Heart right ventricle (tissue), 16 donors: Measurements from ENCODE around the gene HSPE1. TPM values are rescaled to one million over a fixed set of nuclear protein-coding genes. Genes with fewer than 3 reads are reported as not detected.
A peak's percentile ranks its signal among the peaks of the same experiment; 100 is the strongest.

ENCODE experiments used
- ATAC-seq, 8 donors: fragments of 200-7000 bp; cut with Tn5 transposase; one replicate each; pipeline ENCODE4 v1.9.1; 2020; ENCODE audit warnings: mild to moderate bottlenecking in 8 of 8, moderate library complexity in 8 of 8, moderate number of reproducible peaks in 1 of 8
- DNase-seq, 2 donors: peaks; one replicate each; pipeline ENCODE4 v3.0.0-alpha.2; 2020
- H3K27ac ChIP-seq, 10 donors: fragments of 200-600 bp; sonication (generic) in 2 of 10; one replicate each; pipeline versions ENCODE4 v1.5.0 to v1.8.0; 2020 to 2022; ENCODE audit warnings: mild to moderate bottlenecking in 3 of 10
- H3K27me3 ChIP-seq, 7 donors: fragments of 200-600 bp; one replicate each; pipeline ENCODE4 v1.8.0; 2021 to 2022; ENCODE audit warnings: mild to moderate bottlenecking in 2 of 7
- H3K36me3 ChIP-seq, 9 donors: fragments of 200-600 bp; sonication (generic) in 1 of 9; one replicate each; pipeline versions ENCODE4 v1.5.0 to v1.8.0; 2020 to 2022; ENCODE audit warnings: mild to moderate bottlenecking in 2 of 9
- H3K4me1 ChIP-seq, 9 donors: fragments of 200-600 bp; sonication (generic) in 1 of 9; one replicate each; pipeline versions ENCODE4 v1.5.0 to v1.8.0; 2020 to 2022; ENCODE audit warnings: mild to moderate bottlenecking in 4 of 9
- H3K4me3 ChIP-seq, 10 donors: fragments of 200-600 bp; sonication (generic) in 2 of 10; one replicate each; pipeline versions ENCODE4 v1.5.0 to v1.8.0; 2020 to 2022; ENCODE audit warnings: mild to moderate bottlenecking in 7 of 10, moderate library complexity in 2 of 10
- H3K9me3 ChIP-seq, 11 donors: fragments of 200-600 bp in 10 of 11; sonication (generic) in 2 of 11; one replicate each; pipeline versions ENCODE4 v1.5.0 to v1.8.0; 2013 to 2022; ENCODE audit warnings: mild to moderate bottlenecking in 2 of 11, control low read depth in 1 of 11, moderate library complexity in 1 of 11
- WGBS, 2 donors: extraction: QIAGEN DNeasy Blood & Tissue Kit; methylation state at CpG; one replicate each; pipeline ENCODE4 v1.1.7; 2013; ENCODE audit warnings: inconsistent platforms in 1 of 2; 5-methylcytosine and 5-hydroxymethylcytosine counted together
- intact Hi-C, 10 donors: fragments of 100-400 bp; cut with DNase I; formaldehyde crosslinking; loops; one replicate each; pipeline versions ENCODE4 v1.11.1 to v1.14.2; 2022
- polyA plus RNA-seq, 2 donors: library from polyadenylated mRNA; stranded (reverse); fragments of 200-250 nt; gene quantifications; one replicate each; pipeline ENCODE4 v1.2.3, GENCODE V29; 2013
- total RNA-seq, 10 donors: library from RNA; stranded (reverse); fragmentation: NEBNext Ultra II Directional in 3 of 10; extraction: Animal tissue kit (Norgen Biotek cat#: 25700) in 3 of 10; gene quantifications; one replicate each; pipeline versions ENCODE4 v1.2.1 to v1.2.4, GENCODE V29; 2021 to 2023
- TF ChIP-seq, protein P1 (sequence below), 9 donors: fragments of 200-600 bp; sonication (generic) in 2 of 9; IDR thresholded peaks; one replicate each; pipeline versions ENCODE4 v1.5.0 to v1.8.0; 2021 to 2022; ENCODE audit warnings: antibody characterized with exemption in 9 of 9, mild to moderate bottlenecking in 5 of 9, moderate library complexity in 1 of 9
- donor health status: Arrhythmogenic right ventricular cardiomyopathy.
- donor health status: ischemic (EF 13 %, LVEDD 7.1; RV severe dilation, severe dysfunction).
- donor health status: healthy with polysubstance abuse.
- donor health status: DM: no; HTN: yes; CAD: no.
- donor health status: DM: no; HTN: no; CAD: no.
- donor health status: ischemic (EF 25% LVEDD 6.9; RV normal size, moderate dysfunction).
- donor health status: ischemic (EF 25% LVEDD 5.7; RV mildly dilated, moderate dysfunction).
- donor health status: healthy.
- donor health status: DM: yes; HTN: yes; CAD: no.
- donor health status: Ischemic cardiomyopathy.
- donor health status: ischemic (EF 35%, LVEDD 5.7; RV mildly dilated, moderate dysfunction).
- donor health status: nonischemic (EF 11% LVEDD 7.7; RV severe dilation, severe dysfunction).
- donor health status: DM: yes; HTN: yes; CAD: no.
- donor health status: PGD.
- donor health status: ischemic (EF 29% LVEDD 5.4; RV normal size, mild dysfunction).
- donor health status: nonischemic (EF 23%, LVEDD 6.1; RV moderate dilation, normal function).

Gene HSPE1
- total and polyA plus RNA-seq, 12 donors, result 73.7 to 217 (median 106) TPM

DNA sequence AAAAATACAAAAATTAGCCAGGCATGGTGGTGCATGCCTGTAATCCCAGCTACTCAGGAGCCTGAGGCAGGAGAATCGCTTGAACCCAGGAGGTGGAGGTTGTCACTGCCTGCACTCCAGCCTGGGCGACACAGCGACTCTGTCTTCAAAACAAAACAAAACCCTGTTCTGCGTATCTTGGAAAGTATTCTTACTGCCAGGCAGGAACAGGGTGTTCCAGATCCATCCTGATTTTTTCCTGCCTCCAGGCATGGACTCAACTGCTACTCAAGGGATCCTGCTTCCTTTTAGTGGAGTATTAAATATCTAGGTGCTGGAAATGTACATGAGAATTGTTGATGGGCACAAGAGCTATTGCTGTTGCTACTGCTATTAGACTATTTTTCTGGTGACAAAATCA is 12.8 kb upstream of the HSPE1 start:
- intact Hi-C loops, result no loop called here
- Histone ChIP-seq H3K9me3 (peaks cover 0 to 26% (median 10%) of the 10 kb centered on the region in 11 donors), H3K27ac (peak overlapping the region in 3 of 10 donors; percentile 31 to 61 (median 35)), H3K4me3 (no peak overlapping the region), H3K36me3 (peaks cover 0 to 99% (median 68%) of the 10 kb centered on the region in 9 donors), H3K27me3 (no peaks in the 10 kb centered on the region), H3K4me1 (peaks cover 0 to 6% (median 0%) of the 10 kb centered on the region in 9 donors)
- DNase-seq (no peak), ATAC-seq (peak in 2 of 8 donors; percentile 25 to 58)
- TF ChIP-seq, protein P1, sequence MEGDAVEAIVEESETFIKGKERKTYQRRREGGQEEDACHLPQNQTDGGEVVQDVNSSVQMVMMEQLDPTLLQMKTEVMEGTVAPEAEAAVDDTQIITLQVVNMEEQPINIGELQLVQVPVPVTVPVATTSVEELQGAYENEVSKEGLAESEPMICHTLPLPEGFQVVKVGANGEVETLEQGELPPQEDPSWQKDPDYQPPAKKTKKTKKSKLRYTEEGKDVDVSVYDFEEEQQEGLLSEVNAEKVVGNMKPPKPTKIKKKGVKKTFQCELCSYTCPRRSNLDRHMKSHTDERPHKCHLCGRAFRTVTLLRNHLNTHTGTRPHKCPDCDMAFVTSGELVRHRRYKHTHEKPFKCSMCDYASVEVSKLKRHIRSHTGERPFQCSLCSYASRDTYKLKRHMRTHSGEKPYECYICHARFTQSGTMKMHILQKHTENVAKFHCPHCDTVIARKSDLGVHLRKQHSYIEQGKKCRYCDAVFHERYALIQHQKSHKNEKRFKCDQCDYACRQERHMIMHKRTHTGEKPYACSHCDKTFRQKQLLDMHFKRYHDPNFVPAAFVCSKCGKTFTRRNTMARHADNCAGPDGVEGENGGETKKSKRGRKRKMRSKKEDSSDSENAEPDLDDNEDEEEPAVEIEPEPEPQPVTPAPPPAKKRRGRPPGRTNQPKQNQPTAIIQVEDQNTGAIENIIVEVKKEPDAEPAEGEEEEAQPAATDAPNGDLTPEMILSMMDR (IDR thresholded peaks at IDR 0.05), result no peak
- 74 to 77% methylated on average over 4 of the region's 4 CpGs for WGBS, 2 donors

- Histone ChIP-seq H3K4me1 (peaks cover 3 to 39% (median 33%) of the 10 kb centered on the region in 9 donors), H3K27ac (no peak overlapping the region), H3K36me3 (peaks cover 0 to 77% (median 64%) of the 10 kb centered on the region in 9 donors), H3K27me3 (no peaks in the 10 kb centered on the region), H3K4me3 (no peak overlapping the region), H3K9me3 (no peaks in the 10 kb centered on the region)
- ATAC-seq (no peak), DNase-seq (no peak)
- intact Hi-C loops, result loop anchor here in 5 of 10 donors (5.0 to 10.0 kb wide), 6 partner anchors 33 to 209 kb away; partner anchors contain the start of genes SF3B1 (in 2 of the 5), COQ10B (in 1 of the 5) and MARS2 (in 1 of the 5)
- TF ChIP-seq, protein P1 (IDR thresholded peaks at IDR 0.05), result no peak
- 91 to 92% methylated on average over 2 of the region's 2 CpGs for WGBS, 2 donors
These were observed 4.6 kb upstream of the HSPE1 start for GRCh38 chr2:197495433-197496134.

- Histone ChIP-seq H3K4me1 (peaks cover 3 to 47% (median 40%) of the 10 kb centered on the region in 9 donors), H3K9me3 (no peaks in the 10 kb centered on the region), H3K36me3 (peaks cover 0 to 67% (median 53%) of the 10 kb centered on the region in 9 donors), H3K4me3 (no peak overlapping the region), H3K27me3 (no peaks in the 10 kb centered on the region), H3K27ac (no peak overlapping the region)
- no peak for DNase-seq
- TF ChIP-seq, protein P1 (IDR thresholded peaks at IDR 0.05), result no peak
- ATAC-seq, result no peak
- intact Hi-C loops, result loop anchor here in 5 of 10 donors (5.0 to 10.0 kb wide), 6 partner anchors 34 to 208 kb away; partner anchors contain the start of genes SF3B1 (in 2 of the 5), COQ10B (in 1 of the 5) and MARS2 (in 1 of the 5)
These were observed 3.5 kb upstream of the HSPE1 start for GRCh38 chr2:197496695-197497094.

DNA sequence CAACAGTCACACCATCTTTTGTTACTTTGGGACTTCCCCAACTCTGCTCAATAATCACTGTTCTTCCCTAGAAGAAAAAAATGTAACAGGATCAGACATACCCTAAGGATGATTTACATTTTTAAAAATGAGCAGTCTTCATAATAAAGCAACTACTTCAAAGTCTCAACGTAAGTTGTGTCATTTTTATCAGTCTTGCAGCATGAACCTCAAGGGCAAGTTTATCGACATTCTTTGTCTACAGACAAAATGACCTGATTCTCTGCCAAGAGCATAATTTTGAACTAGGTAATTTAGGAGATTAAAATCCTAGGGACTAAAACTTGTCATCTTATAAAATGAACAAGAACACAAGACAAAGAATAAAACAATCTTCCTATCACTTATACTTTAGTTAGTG is 2.9 kb upstream of the HSPE1 start:
- Histone ChIP-seq H3K36me3 (peaks cover 0 to 66% (median 47%) of the 10 kb centered on the region in 9 donors), H3K9me3 (no peaks in the 10 kb centered on the region), H3K4me3 (peak overlapping the region in 1 of 10 donors; percentile 97), H3K4me1 (peaks cover 3 to 53% (median 46%) of the 10 kb centered on the region in 9 donors), H3K27me3 (no peaks in the 10 kb centered on the region), H3K27ac (no peak overlapping the region)
- intact Hi-C loops, result loop anchor here in 5 of 10 donors (5.0 to 10.0 kb wide), 6 partner anchors 35 to 207 kb away; partner anchors contain the start of genes SF3B1 (in 2 of the 5), COQ10B (in 1 of the 5) and MARS2 (in 1 of the 5)
- ATAC-seq, result no peak
- 23% methylated on average over 2 of the region's 2 CpGs for WGBS, 2 donors
- no peak for DNase-seq
- TF ChIP-seq, protein P1 (IDR thresholded peaks at IDR 0.05), result no peak
